GM20000 (cell line): ENCODE measurements around the gene RBM18.

Experiments
- DNase-seq: peaks from one replicate; pipeline ENCODE4 v3.0.0; 2012; ENCODE audit warnings: low spot score
- CTCF ChIP-seq: IDR thresholded peaks from 2 replicates; pipeline ENCODE4 v1.5.1; 2012; ENCODE audit warnings: mild to moderate bottlenecking, control low read depth; ENCODE audit errors: extremely low read depth, missing control alignments

The RBM18 gene

GRCh38 chr9:122244349-122244748 lies 20.3 kb downstream of the RBM18 start:
- TF ChIP-seq CTCF, result no peak
- DNase-seq, result no peak

GRCh38 chr9:122239722-122240121 lies 24.9 kb downstream of the RBM18 start:
- DNase-seq, result no peak
- no peak for TF ChIP-seq CTCF

- no peak for TF ChIP-seq CTCF
- no peak for DNase-seq
Observed at GRCh38 chr9:122236681-122237080, 28.0 kb downstream of the RBM18 start.

- TF ChIP-seq CTCF, result no peak
Observed at GRCh38 chr9:122234022-122234748, 30.5 kb downstream of the RBM18 start.

GRCh38 chr9:122232796-122233306 lies 31.8 kb downstream of the RBM18 start:
- no peak for TF ChIP-seq CTCF
- DNase-seq, result no peak

More at GRCh38 chr9:122234022-122234748, 30.5 kb downstream of the RBM18 start:
- DNase-seq, result no peak

GRCh38 chr9:122229485-122229837 lies 35.2 kb downstream of the RBM18 start:
- no peak for TF ChIP-seq CTCF
- no peak for DNase-seq

- TF ChIP-seq CTCF, result no peak
- peak; percentile 58 for DNase-seq
Observed at GRCh38 chr9:122228568-122229484, 35.8 kb downstream of the RBM18 start, which contains the start of gene LHX6. TSS of gene LHX6 (minus strand) at chr9:122228957. CDS start at chr9:122228740, 217 bp downstream.
